GM10847 (cell line): ENCODE measurements around the gene TIAM2.

Experiments used
- POLR2A ChIP-seq: IDR thresholded peaks from 2 replicates; pipeline ENCODE4 v1.6.1; 2011; ENCODE audit not compliant: insufficient read length; ENCODE audit errors: extremely low read depth

The TIAM2 gene

GRCh38 chr6:155033021-155033791, 38.1 kb downstream of the TIAM2 start:
- TF ChIP-seq POLR2A = no peak

GRCh38 chr6:155036907-155037306, 41.8 kb downstream of the TIAM2 start:
- no peak for TF ChIP-seq POLR2A

- no peak for TF ChIP-seq POLR2A
These were observed 43.0 kb downstream of the TIAM2 start for GRCh38 chr6:155038104-155038503.

- TF ChIP-seq POLR2A = no peak
These were observed 43.4 kb downstream of the TIAM2 start for GRCh38 chr6:155038527-155038926.

GRCh38 chr6:155039618-155040017, 44.5 kb downstream of the TIAM2 start:
- no peak for TF ChIP-seq POLR2A

GRCh38 chr6:155040154-155040553, 45.0 kb downstream of the TIAM2 start:
- no peak for TF ChIP-seq POLR2A

- TF ChIP-seq POLR2A = no peak
These were observed 46.0 kb downstream of the TIAM2 start for GRCh38 chr6:155040901-155041650.

- no peak for TF ChIP-seq POLR2A
These were observed 46.7 kb downstream of the TIAM2 start for GRCh38 chr6:155041741-155042279.

- no peak for TF ChIP-seq POLR2A
These were observed 47.9 kb downstream of the TIAM2 start for GRCh38 chr6:155042983-155043382.

- TF ChIP-seq POLR2A = no peak
These were observed 50.7 kb downstream of the TIAM2 start for GRCh38 chr6:155045561-155046404.

- TF ChIP-seq POLR2A = no peak
These were observed 52.4 kb downstream of the TIAM2 start for GRCh38 chr6:155047523-155047922.

GRCh38 chr6:155050311-155050710, 55.2 kb downstream of the TIAM2 start:
- no peak for TF ChIP-seq POLR2A

- no peak for TF ChIP-seq POLR2A
These were observed 59.6 kb downstream of the TIAM2 start for GRCh38 chr6:155054491-155055250.

GRCh38 chr6:155055729-155056128, 60.6 kb downstream of the TIAM2 start:
- TF ChIP-seq POLR2A = no peak

GRCh38 chr6:155056756-155057155, 61.6 kb downstream of the TIAM2 start:
- TF ChIP-seq POLR2A = no peak
